ENCODE measurements around the gene ZNF608.

The ZNF608 gene

GRCh38 chr5:124714910-124715309 is 31.5 kb downstream of the ZNF608 start:
- no peak for DNase-seq

GRCh38 chr5:124713595-124713994 is 32.8 kb downstream of the ZNF608 start:
- DNase-seq: peak; percentile 44

DNA sequence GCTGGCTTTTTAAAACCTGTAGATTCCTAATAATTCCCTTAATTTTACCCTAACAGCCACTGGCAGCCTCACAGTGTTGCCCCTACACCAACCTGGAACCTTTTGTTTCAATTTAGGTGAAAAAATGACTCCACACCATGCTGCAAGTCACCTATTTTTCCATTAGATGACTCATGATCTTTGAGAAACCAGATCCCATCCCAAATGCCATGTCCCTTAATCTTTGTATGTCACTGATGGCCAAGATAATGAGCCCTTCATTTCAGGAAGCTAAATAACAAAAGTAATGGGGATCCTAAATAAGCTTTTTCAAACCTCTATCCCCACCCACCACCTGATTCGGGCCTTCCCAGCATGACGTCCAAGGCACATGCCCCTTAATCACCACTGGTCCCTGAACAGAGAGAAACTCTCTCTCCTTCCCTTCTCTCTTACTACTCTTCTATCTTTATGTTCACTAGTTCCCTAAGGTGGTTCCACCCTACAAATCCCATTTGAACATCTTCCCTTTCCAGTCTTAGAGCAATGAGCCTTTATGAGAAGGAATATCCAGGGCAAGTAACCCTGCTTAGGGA is 33.6 kb downstream of the ZNF608 start:
- DNase-seq: no peak

GRCh38 chr5:124708086-124708485 is 38.4 kb downstream of the ZNF608 start:
- DNase-seq: peak; percentile 28

GRCh38 chr5:124707520-124707919 is 38.9 kb downstream of the ZNF608 start:
- no peak for DNase-seq

- DNase-seq: no peak
These were observed 39.6 kb downstream of the ZNF608 start for GRCh38 chr5:124706729-124707361.

DNA sequence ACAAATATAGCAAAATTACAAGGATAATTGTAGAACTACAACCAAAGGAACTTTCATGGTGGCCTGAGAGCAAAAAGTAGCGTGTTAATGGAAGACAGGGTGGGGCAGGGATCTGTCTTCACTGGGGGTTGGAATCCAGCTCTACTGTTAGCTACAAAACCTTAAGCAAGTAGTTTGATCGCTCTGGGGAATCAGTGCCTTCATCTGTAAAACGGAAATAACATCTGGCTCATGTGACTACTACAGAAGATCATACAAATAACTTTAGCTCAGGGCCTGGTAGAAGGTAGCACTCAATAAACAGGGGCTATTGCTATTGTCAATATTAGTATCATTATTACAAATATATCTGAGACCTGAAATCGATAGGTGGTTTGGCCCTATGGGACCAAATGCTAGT is 40.4 kb downstream of the ZNF608 start:
- no peak for DNase-seq

DNA sequence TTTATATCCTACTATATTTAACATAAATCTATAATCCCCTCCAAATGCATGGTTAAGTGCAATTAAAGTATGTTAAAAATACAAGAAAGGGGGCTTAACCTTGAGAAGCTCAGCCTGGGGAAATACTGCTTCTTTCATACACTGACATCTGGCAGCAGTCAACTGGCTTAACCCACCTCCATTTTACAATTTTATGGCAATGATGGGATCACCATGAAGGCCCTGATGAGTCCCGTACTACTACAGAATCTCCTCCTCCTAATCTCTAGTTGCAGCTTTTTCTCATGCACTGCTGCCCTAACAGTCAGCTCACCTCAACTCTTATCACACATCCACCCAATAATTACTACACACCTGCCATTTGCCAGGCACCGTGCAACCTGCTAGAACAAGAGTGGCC is 40.9 kb downstream of the ZNF608 start:
- no peak for DNase-seq

GRCh38 chr5:124704594-124705284 is 41.7 kb downstream of the ZNF608 start:
- no peak for DNase-seq

- DNase-seq: no peak
These were observed 42.4 kb downstream of the ZNF608 start for GRCh38 chr5:124703995-124704394.

- peak; percentile 20 for DNase-seq
These were observed 43.9 kb downstream of the ZNF608 start for GRCh38 chr5:124702525-124702924.

GRCh38 chr5:124701873-124702425 is 44.5 kb downstream of the ZNF608 start:
- DNase-seq: no peak

DNA sequence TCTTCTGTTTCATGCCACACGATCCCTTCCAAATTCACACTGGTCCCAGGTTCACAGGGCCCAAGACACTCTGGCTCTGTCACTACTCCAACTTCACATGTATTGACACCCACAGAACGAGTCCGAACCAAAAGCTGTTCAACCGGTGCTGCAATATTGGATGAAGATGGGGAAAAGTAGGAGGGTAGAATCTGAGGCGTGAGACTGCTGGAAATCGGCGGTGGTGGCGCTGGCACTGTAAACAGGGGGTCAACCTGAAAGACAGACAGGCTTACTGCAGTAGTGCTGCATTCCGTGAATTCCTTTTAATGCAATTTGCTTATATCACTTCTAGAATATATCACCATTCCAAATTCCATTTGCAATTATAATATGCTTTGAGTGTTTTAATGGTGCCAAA is 45.4 kb downstream of the ZNF608 start:
- DNase-seq: no peak

DNA sequence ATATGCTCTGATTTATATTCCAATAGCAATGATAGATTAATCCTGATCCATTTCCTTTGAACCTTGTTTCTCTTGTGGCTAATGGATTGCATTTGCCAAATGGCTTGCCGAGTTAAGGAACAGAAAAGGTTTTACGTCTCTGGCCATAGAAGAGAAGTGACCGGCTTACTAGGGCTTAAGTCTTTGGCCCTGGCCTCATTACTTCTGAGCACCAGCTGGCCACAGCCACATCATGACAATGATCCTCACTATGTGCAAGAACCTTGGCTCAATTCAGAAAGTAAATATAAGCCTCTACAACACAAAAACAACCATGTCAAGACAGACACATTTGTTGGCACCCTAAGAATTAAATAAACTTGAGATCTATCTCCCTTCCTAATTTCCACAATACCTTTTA is 46.1 kb downstream of the ZNF608 start:
- no peak for DNase-seq

- DNase-seq: no peak
These were observed 47.7 kb downstream of the ZNF608 start for GRCh38 chr5:124698770-124699169.

DNA sequence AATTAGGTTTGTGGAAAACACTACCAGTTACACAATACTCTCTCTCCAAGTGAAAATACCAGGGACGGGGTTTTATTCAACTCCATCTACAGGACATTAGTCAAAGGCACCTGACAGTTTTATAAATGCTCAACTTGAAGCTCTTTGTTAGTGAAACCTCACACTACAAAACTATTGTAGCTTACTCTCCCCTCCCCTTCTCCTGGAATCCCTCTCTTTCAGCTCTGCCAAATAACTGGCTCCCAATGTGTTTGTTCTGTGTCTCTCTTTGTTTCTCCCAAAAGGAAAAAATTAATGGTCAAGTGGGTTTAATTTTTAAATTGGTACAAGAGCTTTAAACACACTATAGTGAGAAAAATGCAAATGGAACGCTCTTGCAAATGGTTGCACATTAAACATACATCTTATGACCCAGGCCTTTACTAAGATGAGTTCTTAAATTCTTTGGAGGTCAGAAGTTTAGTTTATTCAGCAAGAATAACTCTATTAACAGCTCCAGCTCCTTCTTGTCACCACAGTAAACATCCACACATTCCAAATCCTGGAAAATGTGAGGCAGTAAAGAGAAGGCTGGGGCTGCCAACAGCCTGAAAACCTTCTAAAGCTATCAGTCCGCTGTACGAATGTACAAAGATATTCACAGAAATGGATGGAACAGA is 48.4 kb downstream of the ZNF608 start:
- DNase-seq: no peak

DNA sequence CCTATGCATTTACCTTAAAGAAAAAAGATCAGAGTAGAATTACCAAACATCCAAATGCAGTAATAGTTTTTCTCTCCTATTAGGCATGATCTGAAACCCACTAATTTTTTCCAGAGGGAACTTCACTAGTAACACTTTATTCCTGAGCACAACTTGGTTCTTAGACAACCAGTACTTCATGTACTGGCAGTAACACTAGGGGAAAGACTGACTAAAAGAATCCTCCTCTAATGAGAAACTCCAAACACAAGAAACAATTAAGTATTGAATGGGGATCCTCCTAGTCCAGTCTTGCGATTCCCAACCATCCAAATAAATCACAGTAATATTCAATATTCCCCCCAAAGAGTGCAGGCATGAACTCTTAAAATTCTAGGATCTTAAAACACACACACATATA is 48.9 kb downstream of the ZNF608 start:
- no peak for DNase-seq

DNA sequence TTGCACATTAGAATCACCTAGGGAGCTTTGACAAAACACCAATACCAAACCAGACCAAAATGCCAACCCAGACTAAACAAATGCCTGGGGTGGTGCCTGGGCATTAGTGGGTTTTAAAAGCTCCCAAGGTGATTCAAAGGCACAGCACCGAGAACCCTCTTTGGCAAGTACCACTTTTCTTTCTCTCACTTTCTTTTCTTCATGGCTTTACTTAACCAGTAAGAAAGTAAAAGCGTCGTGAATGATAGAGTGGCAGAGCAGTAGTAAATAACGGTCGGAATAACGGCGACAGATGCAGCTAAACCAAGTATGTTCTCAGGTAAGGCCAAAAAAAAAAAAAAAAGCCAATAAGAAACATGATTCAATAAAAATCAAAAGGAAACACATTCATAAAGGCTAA is 49.5 kb downstream of the ZNF608 start:
- DNase-seq: no peak

Measured in MV-4-11 (cell line).